DMS 273 treated with DMSO at 0.1 percent for 48 hours (cell line): ENCODE measurements around the gene COL17A1.

Experiments used
- DNase-seq: peaks from one replicate; lab custom pipeline; 2025; lab: John Stamatoyannopoulos, UW

Gene COL17A1

DNA sequence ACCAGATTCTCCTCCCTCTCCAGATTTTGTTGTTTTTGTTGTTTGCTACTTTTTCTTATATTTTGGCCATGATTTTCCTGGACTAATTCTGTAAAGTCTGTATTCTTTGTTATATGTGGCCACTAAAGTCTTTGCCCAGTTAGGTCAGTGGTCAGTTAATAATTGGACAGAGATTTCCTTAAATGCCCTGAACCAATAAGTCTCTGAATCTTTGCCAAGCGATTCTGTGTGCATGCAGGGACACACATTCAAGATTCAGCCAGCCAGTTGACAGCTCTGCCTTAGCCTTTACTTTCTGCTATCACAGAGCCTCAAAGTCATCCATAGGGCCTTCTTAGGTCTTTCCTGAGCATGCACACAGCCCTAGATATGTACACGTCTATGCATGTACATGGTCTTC lies 11.0 kb upstream of the COL17A1 start:
- DNase-seq: no peak

GRCh38 chr10:104092749-104093148 lies 7.1 kb upstream of the COL17A1 start:
- DNase-seq: no peak

- DNase-seq: no peak
Measured at GRCh38 chr10:104090611-104091010, 4.9 kb upstream of the COL17A1 start.

DNA sequence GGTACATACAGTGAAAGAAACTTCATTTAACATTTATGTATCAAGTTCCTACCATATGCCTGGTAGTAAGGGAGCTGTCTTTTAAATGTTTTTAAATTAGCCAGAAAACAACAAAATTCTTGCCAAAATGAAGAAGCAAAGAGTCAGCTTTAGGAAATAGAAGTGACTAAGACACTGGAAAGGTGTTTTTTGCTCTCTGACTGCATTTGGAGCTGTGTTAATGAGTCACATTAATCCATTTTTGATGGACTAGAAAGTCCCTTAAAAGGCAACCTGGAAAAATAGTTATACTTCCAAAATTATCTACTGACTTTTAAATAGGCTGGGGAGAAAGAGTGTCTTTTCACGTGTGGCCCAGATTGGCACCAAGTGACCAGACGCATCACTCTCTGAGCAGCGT lies 3.9 kb upstream of the COL17A1 start:
- DNase-seq: no peak

DNA sequence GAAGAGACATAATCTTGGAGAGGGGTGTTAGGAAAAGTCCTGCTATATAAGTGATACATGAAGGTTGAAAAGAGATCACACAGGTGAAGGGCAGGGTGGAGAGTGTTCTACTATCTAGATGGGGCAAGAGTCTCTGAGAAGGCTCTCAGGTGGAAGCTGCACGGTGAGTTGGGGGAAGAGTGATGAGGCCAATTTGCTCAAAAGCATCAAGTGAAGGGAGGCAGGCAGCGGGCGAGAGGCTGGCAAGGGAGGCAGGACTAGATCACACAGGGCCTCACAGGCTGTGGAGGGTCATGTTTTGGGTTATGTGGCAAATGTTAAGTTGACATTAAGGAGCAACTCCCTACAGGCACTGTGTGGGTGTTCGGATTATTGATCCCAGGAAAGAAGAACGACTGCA lies 2.6 kb upstream of the COL17A1 start:
- no peak for DNase-seq

DNA sequence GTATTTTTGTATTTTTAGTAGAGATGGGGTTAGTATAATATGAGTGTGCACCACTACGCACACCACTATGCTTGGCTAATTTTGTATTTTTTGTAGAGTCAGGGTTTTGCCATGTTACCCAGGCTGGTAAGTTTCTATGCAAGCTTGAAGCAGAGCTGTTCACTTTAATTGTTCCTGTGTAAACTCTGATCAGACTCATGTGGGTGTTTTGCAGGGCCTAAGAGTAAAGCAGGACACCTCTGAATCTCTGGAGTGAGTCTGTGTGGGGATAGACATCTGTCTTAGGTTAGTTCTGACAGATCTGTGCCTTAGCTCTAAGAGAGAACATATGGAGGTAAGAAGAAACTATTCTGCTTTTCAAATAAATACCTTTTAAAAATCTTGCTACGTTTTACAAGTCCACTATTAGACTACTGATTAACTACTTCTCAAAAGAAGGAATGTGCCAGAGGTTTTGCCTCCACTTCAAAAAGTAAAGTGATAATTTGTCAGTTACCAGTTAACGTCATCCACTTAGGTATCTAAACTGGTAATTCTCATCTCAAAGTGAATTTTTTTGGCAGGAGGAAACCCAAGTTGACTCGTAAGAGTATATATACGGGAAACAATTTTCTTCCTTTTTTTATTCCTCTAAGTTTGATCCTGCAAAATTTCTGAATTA lies 1.1 kb downstream of the COL17A1 start:
- no peak for DNase-seq

- no peak for DNase-seq
Measured at GRCh38 chr10:104081998-104082397, 3.7 kb downstream of the COL17A1 start.

DNA sequence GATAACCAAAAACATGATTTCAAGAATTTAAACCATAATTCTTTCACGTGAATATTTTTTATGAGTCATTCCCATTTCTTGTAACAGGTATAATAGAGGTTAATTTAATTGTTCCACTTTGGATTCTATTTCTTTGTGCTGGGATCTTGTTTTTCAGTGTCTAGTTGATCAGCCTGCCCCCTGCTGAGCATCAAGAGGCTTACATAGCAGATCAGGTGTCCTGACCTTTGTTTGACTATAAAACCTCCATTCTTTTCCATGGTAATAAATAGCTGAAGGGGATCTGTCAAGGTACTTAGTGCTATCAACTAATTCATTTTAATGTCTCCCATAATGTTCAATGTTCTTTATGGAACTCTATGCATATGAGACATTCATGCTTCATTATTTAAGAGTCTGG lies 4.9 kb downstream of the COL17A1 start:
- DNase-seq: peak; percentile 0

DNA sequence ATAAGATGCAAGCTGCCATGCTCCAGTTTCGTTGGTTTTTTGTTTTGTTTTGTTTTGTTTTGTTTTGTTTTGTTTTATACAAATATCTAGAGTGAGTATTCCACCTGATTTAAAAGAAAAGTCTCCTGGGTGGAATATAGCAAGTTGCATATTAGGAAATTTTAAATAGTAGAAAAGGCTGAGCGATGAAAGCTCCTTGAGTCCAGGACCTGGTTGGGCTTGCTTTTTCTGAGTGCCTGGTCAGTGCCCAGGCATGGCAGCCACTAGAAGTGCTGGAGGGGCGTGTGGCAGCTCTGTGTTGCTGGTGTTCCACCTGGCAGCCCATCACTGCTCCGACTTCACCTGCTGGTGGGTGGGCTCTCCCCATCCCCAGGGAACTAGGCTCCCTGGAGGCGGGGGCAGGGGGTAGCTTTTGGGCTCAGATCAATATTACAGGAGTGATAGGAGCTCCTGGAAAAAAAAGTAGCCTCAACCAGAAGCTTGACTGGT lies 8.0 kb downstream of the COL17A1 start:
- no peak for DNase-seq

DNA sequence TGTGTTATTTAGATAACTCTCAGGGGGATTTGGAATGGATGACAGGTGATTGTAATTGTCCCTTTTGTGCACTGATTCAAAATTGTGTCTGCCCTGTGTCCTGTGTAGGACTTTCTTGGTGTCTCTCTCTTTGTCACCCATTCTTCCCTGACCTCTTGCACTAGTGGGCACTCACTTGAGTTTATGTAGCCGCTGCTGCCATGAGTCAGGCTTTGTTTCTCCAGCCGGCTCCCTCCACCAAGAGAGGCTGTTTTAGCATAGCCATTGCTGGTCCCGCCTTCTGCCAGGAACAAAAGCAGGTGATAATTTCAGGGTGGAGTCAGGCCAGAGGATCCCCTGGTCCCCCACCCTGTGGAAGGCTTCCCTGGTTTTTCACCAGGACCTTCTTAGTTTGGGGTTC lies 8.4 kb downstream of the COL17A1 start:
- no peak for DNase-seq

DNA sequence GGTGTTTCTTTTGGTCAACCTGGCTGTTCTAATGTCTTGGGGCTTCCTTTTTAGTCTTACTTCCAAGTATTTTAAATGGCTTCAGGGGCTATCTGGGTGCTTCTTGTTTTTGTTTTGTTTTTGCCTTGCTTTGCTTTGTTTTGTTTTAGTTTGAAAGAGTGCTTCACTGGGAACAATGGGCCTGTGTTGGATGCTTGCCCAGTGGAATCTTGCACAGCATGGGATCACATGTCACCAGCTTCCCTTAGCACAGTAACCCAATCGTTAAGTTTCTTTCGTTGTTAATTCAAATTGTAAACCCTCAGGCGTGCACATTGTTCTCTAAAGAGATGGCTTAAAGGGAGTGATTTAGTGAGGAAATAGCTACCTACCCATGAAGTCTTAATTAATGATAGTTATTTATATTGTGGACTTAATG lies 8.9 kb downstream of the COL17A1 start:
- DNase-seq: no peak

GRCh38 chr10:104074505-104074904 lies 11.2 kb downstream of the COL17A1 start:
- no peak for DNase-seq

- no peak for DNase-seq
Measured at GRCh38 chr10:104072786-104073185, 12.9 kb downstream of the COL17A1 start.

GRCh38 chr10:104069613-104070012 lies 16.1 kb downstream of the COL17A1 start:
- DNase-seq: no peak

GRCh38 chr10:104067525-104067924 lies 18.2 kb downstream of the COL17A1 start:
- no peak for DNase-seq

DNA sequence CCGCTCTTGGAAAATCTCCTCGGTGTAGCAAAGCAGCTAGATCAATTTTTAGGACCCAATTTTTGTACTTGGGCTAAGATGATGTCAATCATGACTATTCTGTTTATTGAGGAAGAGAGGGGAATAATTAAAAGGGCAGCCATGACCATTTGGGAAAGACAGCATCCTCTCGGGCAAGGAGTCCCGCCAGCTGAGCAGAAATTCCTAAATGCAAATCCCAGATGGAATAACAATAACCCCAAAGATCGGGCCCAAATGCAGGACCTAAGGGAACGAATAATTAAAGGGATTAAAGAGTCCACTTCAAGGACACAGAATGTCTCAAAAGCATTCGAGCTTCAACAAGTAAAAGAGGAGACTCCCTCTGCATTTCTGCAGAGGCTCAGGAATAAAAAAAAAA lies 18.7 kb downstream of the COL17A1 start:
- DNase-seq: no peak

DNA sequence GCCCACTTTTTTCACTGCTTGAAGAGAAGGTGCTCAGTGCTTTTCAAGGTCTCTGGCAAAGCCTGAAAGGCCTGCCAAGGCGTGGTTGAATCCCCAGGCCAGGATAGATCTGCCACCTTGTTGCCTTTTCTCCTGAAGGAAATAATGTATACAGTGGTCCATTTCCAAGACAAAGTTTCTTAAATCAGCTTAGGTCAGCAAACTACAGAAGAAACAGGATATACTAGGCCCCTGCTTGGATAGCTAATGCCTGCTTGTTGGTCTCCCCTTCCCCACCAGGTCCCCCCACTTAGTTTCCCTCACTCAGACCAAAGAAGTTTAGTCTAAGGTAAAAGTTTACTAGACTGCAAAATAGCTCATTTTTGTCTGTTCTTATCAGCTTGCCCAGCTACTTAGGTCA lies 19.9 kb downstream of the COL17A1 start:
- no peak for DNase-seq

- DNase-seq: no peak
Measured at GRCh38 chr10:104061196-104061595, 24.5 kb downstream of the COL17A1 start.

- no peak for DNase-seq
Measured at GRCh38 chr10:104059364-104059763, 26.3 kb downstream of the COL17A1 start.

DNA sequence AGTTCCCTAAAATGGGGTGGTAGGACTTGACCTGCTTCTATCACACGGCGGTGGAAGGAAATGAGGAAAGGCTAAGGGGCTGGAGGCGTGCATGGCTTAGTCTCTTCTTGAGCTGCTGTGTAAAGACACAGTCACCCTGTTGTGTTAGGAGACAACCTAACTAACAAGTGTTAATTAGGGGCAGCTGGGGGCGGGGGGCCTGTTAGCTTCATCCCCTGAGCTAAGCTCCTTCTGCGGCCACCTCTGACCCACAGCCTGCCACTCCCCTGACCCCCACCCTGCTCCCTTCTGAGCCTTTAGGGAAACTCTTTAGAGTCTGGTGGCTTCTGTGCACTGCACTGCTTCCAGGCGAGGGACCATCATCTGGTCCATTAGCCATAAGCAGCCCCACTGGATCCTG lies 28.0 kb downstream of the COL17A1 start:
- DNase-seq: no peak

DNA sequence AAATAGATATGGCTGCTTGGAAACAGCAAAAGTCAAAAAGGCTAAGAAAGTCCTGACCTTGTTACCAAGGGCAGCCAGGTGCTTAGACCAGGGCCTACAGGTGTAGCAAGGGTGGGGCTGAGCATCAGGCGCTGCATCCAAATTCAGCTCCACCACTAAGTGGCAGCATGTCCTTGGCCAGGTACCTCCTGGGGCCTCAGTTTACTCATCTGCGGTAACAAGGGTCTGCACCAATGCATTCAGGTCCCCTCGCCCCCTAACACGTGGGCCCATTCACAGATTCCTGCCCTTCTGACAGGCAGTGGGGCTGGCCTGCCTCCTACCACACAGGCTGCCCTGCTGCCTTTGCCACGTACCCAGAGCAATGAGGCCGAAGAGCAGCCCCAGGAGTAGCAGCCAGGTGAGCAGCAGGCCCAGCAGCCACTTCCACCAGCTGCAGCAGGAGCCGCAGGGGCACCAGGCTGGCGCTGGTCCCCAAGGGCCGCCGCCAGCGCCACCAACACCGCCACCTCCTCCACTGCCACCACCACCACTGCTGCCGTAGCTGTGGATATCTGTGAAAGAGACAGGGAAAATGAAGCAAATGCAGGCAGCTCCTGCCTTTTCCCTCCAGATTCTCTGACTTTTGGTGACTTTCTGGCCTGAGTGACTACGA lies 28.9 kb downstream of the COL17A1 start:
- no peak for DNase-seq

DNA sequence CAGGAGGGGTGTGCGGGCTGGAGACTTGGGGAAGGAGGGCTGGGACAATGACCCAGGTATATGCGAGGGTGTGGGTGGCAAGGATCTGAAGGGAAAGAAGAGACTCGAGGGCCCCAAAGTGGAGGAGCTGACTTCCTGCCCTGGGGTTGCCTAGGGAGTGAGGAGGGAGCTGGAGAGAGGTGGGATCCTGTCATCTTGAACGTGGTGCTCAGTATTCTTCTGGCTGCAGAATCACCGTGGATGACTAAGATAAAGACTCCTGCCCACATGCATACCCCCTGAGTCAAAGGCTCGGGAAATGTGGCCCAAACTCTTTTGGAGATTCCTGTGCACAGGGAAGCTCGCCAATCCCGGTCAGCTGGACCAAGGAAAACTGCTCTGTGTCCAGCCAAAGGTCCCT lies 31.2 kb downstream of the COL17A1 start:
- no peak for DNase-seq

DNA sequence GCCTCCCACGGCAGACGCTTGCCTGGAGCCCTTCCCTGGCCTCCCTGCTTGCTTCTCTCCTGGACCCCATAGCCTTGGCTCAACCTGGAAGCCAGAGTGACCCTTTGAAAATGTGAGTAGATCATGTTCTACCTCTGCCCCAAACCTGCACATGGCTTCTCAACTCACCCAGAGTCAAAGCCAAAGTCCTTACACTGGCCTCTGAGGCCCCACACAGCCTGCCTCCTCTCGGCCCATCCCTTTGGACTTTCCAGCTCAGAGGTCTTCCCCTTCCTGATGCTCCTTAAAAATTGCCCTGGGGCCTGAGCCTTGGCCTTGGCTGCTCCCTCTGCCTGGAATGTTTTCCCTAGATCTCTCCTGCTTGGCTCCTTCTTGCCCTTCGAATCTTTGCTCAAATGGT lies 32.5 kb downstream of the COL17A1 start:
- DNase-seq: no peak

DNA sequence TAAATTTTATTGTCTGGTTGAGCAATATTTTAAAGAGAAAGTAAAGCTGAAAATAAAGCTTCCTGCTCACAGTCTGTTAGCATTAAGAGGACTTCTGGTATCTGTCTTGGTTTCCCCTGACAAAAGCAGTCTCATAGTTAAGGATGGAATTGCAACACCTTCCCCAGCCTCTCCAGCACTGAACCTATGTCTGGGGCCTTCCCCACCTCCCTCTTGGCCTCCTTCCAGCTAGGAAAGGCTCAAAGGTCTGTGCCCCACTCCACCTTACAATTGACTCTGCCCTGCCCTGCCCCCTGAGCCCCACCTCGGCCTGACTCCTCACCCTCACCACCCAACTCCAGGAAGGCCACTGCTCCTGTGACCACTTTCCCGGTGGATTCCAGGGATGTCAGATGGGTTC lies 33.2 kb downstream of the COL17A1 start:
- no peak for DNase-seq
